Neural cell (in vitro differentiated cells): ENCODE measurements around the gene TAF1A. TPM values are rescaled to one million over a fixed set of nuclear protein-coding genes. Genes with fewer than 3 reads are reported as not detected.

Experiments
- H2AFZ ChIP-seq: fragments of 200-600, 300-800 bp; sonication (generic), shearing (Covaris generic); 2 replicates; pipeline ENCODE4 v1.6.0; 2014; ENCODE audit warnings: low read depth, mild to moderate bottlenecking, antibody characterized with exemption, low read length, moderate library complexity
- H3F3A ChIP-seq: fragments of 200-600 bp; shearing (Covaris generic); 2 replicates; pipeline ENCODE4 v1.6.1; 2016; ENCODE audit warnings: mild to moderate bottlenecking, moderate library complexity, mixed read lengths, antibody characterized with exemption, low read length; ENCODE audit not compliant: insufficient read depth, poor library complexity, severe bottlenecking
- H3K27ac ChIP-seq: fragments of 200-600, 300-800 bp; sonication (generic), shearing (Covaris generic); 2 replicates; pipeline ENCODE4 v1.5.1; 2014; ENCODE audit warnings: mild to moderate bottlenecking, low read length, moderate library complexity
- H3K27me3 ChIP-seq: fragments of 300-800, 200-600 bp; sonication (generic), shearing (Covaris generic); 2 replicates; pipeline ENCODE4 v1.6.0; 2014; ENCODE audit warnings: mild to moderate bottlenecking, low read depth, low read length, moderate library complexity; ENCODE audit not compliant: insufficient read depth
- H3K36me3 ChIP-seq: fragments of 300-800, 200-600 bp; sonication (generic), shearing (Covaris generic); 2 replicates; pipeline ENCODE4 v1.5.1; 2014; ENCODE audit warnings: mild to moderate bottlenecking, antibody characterized with exemption, low read length, moderate library complexity; ENCODE audit not compliant: insufficient read depth
- H3K4me2 ChIP-seq: fragments of 300-800, 200-600 bp; sonication (generic), shearing (Covaris generic); 2 replicates; pipeline ENCODE4 v1.6.0; 2014; ENCODE audit warnings: mild to moderate bottlenecking, low read length
- H3K4me3 ChIP-seq: fragments of 300-800, 200-600 bp; sonication (generic), shearing (Covaris generic); 2 replicates; pipeline ENCODE4 v1.5.1; 2014; ENCODE audit warnings: mild to moderate bottlenecking, low read length, moderate library complexity
- H3K79me2 ChIP-seq: fragments of 200-600 bp; shearing (Covaris generic); replicated peaks from 2 replicates; pipeline ENCODE4 v1.6.0; 2014; ENCODE audit warnings: mild to moderate bottlenecking, low read length, moderate library complexity; ENCODE audit not compliant: insufficient read depth
- H3K9ac ChIP-seq: fragments of 300-800, 200-600 bp; sonication (generic), shearing (Covaris generic); 2 replicates; pipeline ENCODE4 v1.6.1; 2016; ENCODE audit warnings: mild to moderate bottlenecking, low read length, mixed read lengths
- H3K9me2 ChIP-seq: fragments of 200-600 bp; shearing (Covaris generic); 2 replicates; pipeline ENCODE4 v1.6.1; 2016; ENCODE audit warnings: mild to moderate bottlenecking, low read length, mixed read lengths; ENCODE audit not compliant: insufficient read depth
- H3K9me3 ChIP-seq: fragments of 200-600, 300-800 bp; sonication (generic), shearing (Covaris generic); 2 replicates; pipeline ENCODE4 v1.6.1; 2016; ENCODE audit warnings: mild to moderate bottlenecking, mixed run types, low read length, moderate library complexity, mixed read lengths
- H4K20me1 ChIP-seq: fragments of 200-600 bp; shearing (Covaris generic); 2 replicates; pipeline ENCODE4 v1.6.1; 2016; ENCODE audit warnings: mild to moderate bottlenecking, mixed run types; ENCODE audit not compliant: insufficient read depth
- EP300 ChIP-seq: fragments of 450-650 bp; conservative IDR thresholded peaks from 2 replicates; pipeline ENCODE4 v1.6.1; 2014; ENCODE audit warnings: antibody characterized with exemption, mild to moderate bottlenecking, moderate library complexity; ENCODE audit not compliant: poor library complexity, severe bottlenecking
- EZH2 ChIP-seq: fragments of 200-600, 300-800 bp; shearing (Covaris generic), sonication (generic); IDR thresholded peaks from 2 replicates; pipeline ENCODE4 v1.6.1; 2014; ENCODE audit warnings: antibody characterized with exemption, low read length, borderline replicate concordance, mild to moderate bottlenecking; ENCODE audit not compliant: insufficient read depth, poor library complexity, severe bottlenecking
- MXI1 ChIP-seq: fragments of 450-650 bp; conservative IDR thresholded peaks from 2 replicates; pipeline ENCODE4 v1.6.1; 2014; ENCODE audit warnings: antibody characterized with exemption, mild to moderate bottlenecking; ENCODE audit not compliant: poor library complexity, severe bottlenecking
- POLR2AphosphoS5 ChIP-seq: IDR thresholded peaks from 2 replicates; pipeline ENCODE4 v1.6.1; 2012
- RAD21 ChIP-seq: fragments of 450-650 bp; conservative IDR thresholded peaks from 2 replicates; pipeline ENCODE4 v1.6.1; 2014; ENCODE audit warnings: antibody characterized with exemption, mild to moderate bottlenecking, moderate library complexity
- SMC3 ChIP-seq: fragments of 450-650 bp; conservative IDR thresholded peaks from 2 replicates; pipeline ENCODE4 v1.6.1; 2014; ENCODE audit warnings: antibody characterized with exemption, mild to moderate bottlenecking, moderate library complexity; ENCODE audit not compliant: poor library complexity
- TAF1 ChIP-seq: IDR thresholded peaks from 2 replicates; pipeline ENCODE4 v1.6.1; 2012; ENCODE audit warnings: low read depth
- polyA plus RNA-seq: library from polyadenylated mRNA; depleted of rRNA; stranded (reverse); fragments of >200 nt; gene quantifications from 2 replicates; pipeline ENCODE4 v1.2.3, GENCODE V29; 2014
- TF ChIP-seq, protein P1 (sequence below): fragments of 450-650 bp; IDR thresholded peaks from 2 replicates; pipeline ENCODE4 v1.5.1; 2014; ENCODE audit warnings: antibody characterized with exemption, mild to moderate bottlenecking, moderate library complexity; ENCODE audit not compliant: poor library complexity, severe bottlenecking
- TF ChIP-seq, protein P2 (sequence below): IDR thresholded peaks from 2 replicates; pipeline ENCODE4 v1.6.1; 2012; ENCODE audit warnings: borderline replicate concordance

The TAF1A gene
- polyA plus RNA-seq, 1 donor from 2014 or later, result 25.5 TPM

DNA sequence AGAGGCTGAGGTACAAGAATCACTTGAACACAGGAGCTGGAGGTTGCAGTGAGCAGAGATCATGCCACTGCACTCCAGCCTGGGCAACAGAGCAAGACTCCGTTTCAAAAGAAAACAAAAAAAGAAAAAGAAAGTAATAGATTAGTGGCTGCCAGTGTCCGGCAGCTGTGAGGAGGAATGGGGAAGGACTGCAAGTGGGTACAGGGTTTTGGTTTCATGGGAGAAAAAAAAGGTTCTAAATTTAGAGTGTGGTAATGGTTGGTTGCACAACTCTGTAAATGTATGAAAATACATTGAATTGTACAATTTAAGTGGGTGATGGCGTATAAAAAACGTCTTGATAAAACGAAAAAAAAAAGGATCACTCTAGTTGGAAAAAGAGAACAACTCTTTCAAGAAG is 6.7 kb downstream of the TAF1A start:
- Histone ChIP-seq H3K27ac (no peak overlapping the region), H3K27me3 (no peaks in the 10 kb centered on the region), H3K9me3 (no peaks in the 10 kb centered on the region), H3K79me2 (no peaks in the 10 kb centered on the region), H4K20me1 (no peaks in the 10 kb centered on the region), H2AFZ (no peak overlapping the region), H3F3A (no peaks in the 10 kb centered on the region), H3K9ac (no peak overlapping the region), H3K4me2 (no peak overlapping the region), H3K36me3 (peaks cover 9% of the 10 kb centered on the region), H3K9me2 (no peaks in the 10 kb centered on the region), H3K4me3 (no peak overlapping the region)
- no peak for TF ChIP-seq POLR2AphosphoS5

DNA sequence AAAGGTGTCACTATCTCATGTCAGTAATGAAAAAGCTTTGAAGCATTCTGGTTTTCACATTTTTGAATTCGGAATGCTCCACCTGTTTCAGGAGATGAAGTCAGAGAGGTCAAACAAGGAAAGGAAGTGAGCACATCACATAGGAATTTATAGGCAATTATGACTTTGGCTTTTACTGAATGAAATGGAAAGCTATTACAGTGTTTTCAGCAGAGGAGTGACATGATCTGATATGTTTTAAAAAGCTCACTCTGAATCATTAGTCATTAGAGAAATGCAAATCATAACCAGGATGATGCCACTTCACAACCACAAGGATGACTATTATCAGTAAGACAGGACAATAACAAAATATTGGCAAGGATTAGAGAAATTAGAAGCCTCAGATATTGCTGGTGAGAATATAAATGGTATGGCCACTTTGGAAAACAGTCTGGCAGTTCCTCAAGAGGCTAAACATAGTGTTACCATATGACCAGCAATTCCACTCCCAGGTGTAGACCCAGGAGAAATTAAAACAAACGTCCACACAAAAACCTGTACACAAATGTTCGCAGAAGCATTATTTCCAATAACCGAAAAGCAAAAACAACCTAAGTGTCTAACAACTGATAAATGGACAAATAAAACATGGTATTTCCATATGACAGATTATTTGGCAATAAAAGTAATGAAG is 7.5 kb downstream of the TAF1A start:
- TF ChIP-seq RAD21 (no peak), TAF1 (no peak), POLR2AphosphoS5 (no peak), EP300 (no peak), MXI1 (no peak), EZH2 (no peak), SMC3 (no peak)
- TF ChIP-seq, protein P1, sequence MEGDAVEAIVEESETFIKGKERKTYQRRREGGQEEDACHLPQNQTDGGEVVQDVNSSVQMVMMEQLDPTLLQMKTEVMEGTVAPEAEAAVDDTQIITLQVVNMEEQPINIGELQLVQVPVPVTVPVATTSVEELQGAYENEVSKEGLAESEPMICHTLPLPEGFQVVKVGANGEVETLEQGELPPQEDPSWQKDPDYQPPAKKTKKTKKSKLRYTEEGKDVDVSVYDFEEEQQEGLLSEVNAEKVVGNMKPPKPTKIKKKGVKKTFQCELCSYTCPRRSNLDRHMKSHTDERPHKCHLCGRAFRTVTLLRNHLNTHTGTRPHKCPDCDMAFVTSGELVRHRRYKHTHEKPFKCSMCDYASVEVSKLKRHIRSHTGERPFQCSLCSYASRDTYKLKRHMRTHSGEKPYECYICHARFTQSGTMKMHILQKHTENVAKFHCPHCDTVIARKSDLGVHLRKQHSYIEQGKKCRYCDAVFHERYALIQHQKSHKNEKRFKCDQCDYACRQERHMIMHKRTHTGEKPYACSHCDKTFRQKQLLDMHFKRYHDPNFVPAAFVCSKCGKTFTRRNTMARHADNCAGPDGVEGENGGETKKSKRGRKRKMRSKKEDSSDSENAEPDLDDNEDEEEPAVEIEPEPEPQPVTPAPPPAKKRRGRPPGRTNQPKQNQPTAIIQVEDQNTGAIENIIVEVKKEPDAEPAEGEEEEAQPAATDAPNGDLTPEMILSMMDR, result no peak
- TF ChIP-seq, protein P2, sequence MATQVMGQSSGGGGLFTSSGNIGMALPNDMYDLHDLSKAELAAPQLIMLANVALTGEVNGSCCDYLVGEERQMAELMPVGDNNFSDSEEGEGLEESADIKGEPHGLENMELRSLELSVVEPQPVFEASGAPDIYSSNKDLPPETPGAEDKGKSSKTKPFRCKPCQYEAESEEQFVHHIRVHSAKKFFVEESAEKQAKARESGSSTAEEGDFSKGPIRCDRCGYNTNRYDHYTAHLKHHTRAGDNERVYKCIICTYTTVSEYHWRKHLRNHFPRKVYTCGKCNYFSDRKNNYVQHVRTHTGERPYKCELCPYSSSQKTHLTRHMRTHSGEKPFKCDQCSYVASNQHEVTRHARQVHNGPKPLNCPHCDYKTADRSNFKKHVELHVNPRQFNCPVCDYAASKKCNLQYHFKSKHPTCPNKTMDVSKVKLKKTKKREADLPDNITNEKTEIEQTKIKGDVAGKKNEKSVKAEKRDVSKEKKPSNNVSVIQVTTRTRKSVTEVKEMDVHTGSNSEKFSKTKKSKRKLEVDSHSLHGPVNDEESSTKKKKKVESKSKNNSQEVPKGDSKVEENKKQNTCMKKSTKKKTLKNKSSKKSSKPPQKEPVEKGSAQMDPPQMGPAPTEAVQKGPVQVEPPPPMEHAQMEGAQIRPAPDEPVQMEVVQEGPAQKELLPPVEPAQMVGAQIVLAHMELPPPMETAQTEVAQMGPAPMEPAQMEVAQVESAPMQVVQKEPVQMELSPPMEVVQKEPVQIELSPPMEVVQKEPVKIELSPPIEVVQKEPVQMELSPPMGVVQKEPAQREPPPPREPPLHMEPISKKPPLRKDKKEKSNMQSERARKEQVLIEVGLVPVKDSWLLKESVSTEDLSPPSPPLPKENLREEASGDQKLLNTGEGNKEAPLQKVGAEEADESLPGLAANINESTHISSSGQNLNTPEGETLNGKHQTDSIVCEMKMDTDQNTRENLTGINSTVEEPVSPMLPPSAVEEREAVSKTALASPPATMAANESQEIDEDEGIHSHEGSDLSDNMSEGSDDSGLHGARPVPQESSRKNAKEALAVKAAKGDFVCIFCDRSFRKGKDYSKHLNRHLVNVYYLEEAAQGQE, result no peak
- H3K4me2 ChIP-seq, result no peak overlapping the region

More for the DNA sequence above, 7.5 kb downstream of the TAF1A start:
- Histone ChIP-seq H3K9me2 (no peaks in the 10 kb centered on the region), H3K9ac (no peak overlapping the region), H3K4me3 (no peak overlapping the region), H3F3A (no peaks in the 10 kb centered on the region), H3K27me3 (no peaks in the 10 kb centered on the region), H3K79me2 (no peaks in the 10 kb centered on the region), H3K36me3 (peaks cover 12% of the 10 kb centered on the region), H2AFZ (no peak overlapping the region), H3K27ac (no peak overlapping the region), H3K9me3 (no peaks in the 10 kb centered on the region), H4K20me1 (no peaks in the 10 kb centered on the region)
